Measurements from ENCODE around the gene SPATC1L. TPM values are rescaled to one million over a fixed set of nuclear protein-coding genes. Genes with fewer than 3 reads are reported as not detected.
"Not testable (repeated sequence)": the region's sequence is repeated elsewhere in the genome, so short reads cannot be mapped to it uniquely, and the experiment has no call there.

The SPATC1L gene
- 3.8 and 5.4 TPM in 2 replicates for total RNA-seq (2014; rRNA removed; shearing (Covaris generic); ENCODE audit: low replicate concordance)

DNA sequence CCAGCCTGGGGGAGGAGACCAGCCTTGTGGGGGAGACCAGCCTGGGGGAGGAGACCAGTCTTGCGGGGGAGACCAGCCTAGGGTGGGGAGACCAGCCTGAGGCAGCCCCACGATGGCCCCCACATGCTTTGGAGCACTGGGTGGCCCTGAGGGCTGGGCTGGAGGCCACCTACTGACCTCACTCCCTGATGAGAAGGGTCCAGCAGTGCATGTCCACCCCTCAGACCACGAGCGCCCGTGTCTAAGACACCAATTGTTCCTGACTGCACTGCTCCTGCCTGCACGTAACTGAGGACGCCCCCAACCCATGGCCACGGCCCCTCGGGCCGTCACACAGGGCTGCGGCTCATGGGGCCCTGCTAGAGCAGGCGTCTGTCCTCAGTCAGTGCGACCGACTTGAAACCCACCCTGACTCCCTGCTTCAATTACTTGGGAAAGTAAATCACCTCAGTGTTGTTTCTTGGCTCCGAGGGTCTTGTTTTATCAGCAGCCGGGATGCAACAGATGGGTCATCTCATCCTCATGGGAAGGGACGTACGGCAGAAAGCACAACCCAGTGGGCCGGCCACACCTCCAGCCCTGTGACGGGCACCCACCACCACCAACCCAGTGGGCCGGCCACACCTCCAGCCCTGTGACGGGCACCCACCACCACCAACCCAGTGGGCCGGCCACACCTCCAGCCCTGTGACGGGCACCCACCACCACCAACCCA, at the start of gene SPATC1L:
Gene SPATC1L (minus strand): TSS at position 550 of the 715 bp plus-strand sequence. CDS start 1,643 bp downstream, outside the sequence.
- DNase-seq (ENCODE audit: low read depth) = peak; percentile 67
- in situ Hi-C loops (cut with HindIII; ENCODE audit: low pct_unique_long_range_greater_than_20kb, low sequenced_read_pairs) = no loop called here

GRCh38 chr21:46229923-46230260, 45.6 kb upstream of the SPATC1L start:
- no peak for DNase-seq (ENCODE audit: low read depth)
- in situ Hi-C loops (cut with HindIII; ENCODE audit: low pct_unique_long_range_greater_than_20kb, low sequenced_read_pairs) = no loop called here

- in situ Hi-C loops (cut with HindIII; ENCODE audit: low pct_unique_long_range_greater_than_20kb, low sequenced_read_pairs) = no loop called here
- DNase-seq (ENCODE audit: low read depth) = peak; percentile 25
Observed at GRCh38 chr21:46229133-46229922, 45.1 kb upstream of the SPATC1L start.

GRCh38 chr21:46228345-46229051, 44.2 kb upstream of the SPATC1L start, which contains the start of gene LSS:
Gene LSS, minus strand, starts transcription at chr21:46228774. Its CDS starts 29 bp downstream, at chr21:46228745.
- in situ Hi-C loops (cut with HindIII; ENCODE audit: low pct_unique_long_range_greater_than_20kb, low sequenced_read_pairs) = no loop called here

DNA sequence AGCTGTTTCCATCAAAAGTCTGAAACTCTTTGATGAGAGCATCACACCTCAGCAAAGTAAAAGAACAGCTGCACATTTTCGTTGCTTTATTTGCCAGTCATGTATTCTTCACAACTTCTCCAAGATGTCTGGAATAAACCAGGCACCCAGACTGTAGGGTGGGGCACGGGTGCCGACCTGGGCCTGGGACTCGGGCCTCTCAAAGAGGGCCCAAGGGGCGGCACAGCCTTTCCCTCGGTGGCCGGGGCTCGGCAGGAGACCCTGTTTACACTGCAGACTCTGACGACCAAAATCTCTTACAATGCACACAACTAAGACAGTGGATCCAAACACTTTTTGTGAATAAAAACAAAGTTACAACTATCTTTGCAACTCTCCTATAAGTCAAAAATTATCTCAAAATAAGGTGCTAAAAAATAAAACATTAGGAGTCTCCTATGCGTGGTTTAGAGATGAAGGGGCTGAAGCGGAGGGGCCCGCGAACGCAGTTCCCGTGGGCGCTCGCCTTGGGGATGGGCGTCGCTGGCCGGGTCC, 43.6 kb upstream of the SPATC1L start:
- in situ Hi-C loops (cut with HindIII; ENCODE audit: low pct_unique_long_range_greater_than_20kb, low sequenced_read_pairs) = no loop called here
- DNase-seq (ENCODE audit: low read depth) = no peak

More at GRCh38 chr21:46228345-46229051, 44.2 kb upstream of the SPATC1L start, which contains the start of gene LSS:
- DNase-seq (ENCODE audit: low read depth) = peak; percentile 88

DNA sequence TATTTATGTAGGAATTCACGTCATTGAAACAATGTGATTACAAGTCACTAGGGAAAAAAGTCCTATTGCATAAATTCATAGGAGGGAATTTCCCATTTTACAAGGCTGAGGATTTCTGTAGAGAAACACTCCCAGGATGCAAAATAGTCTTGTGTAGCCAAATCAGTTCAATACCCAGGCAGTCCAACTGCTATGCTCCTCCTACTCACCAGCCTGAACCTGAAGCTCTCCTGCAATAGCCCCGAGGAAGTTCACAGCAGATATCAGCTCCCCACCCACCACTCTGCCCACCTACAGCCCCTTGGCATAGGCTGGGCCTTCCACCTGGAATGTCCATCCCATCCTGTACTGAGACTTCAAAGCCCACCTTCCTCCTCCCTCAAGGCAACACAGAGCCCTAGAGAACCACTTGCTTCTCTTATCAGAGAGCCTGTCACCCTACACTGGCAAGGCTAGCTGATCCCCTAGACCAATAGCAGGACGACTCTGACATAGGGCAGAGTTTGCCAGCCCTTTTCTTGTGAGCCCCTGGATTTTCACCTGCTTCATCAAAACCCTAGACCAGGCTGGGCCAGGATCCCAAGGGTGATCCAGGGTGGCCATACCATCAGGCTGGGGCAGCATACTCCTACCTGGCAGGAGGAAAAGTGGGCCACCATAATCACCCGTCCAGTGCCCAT, 42.8 kb upstream of the SPATC1L start:
- in situ Hi-C loops (cut with HindIII; ENCODE audit: low pct_unique_long_range_greater_than_20kb, low sequenced_read_pairs) = no loop called here
- no peak for DNase-seq (ENCODE audit: low read depth)

DNA sequence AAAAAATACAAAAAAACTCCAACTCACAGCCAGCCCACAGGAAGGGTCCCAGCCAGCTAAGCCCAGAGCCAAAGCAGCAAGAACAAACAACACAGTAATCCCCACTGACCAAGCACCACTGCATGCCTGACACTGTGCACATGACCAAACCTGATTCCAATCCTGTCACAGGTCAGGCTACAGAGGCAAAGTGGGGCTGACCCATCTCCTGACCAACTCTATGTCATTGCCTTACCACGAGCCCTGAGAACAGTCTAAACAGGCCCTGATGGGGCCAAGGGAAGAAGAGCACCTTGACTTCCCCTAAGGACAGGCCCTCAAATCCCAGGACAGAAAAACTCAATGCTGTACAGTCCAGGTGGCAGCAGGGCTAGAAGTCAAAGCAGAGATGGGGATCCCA, 41.9 kb upstream of the SPATC1L start:
- in situ Hi-C loops (cut with HindIII; ENCODE audit: low pct_unique_long_range_greater_than_20kb, low sequenced_read_pairs) = no loop called here

GRCh38 chr21:46223661-46224060, 39.4 kb upstream of the SPATC1L start:
- DNase-seq (ENCODE audit: low read depth); in situ Hi-C loops (cut with HindIII; ENCODE audit: low pct_unique_long_range_greater_than_20kb, low sequenced_read_pairs): not testable (repeated sequence)

More for the DNA sequence above, 41.9 kb upstream of the SPATC1L start:
- no peak for DNase-seq (ENCODE audit: low read depth)

- no peak for DNase-seq (ENCODE audit: low read depth)
- in situ Hi-C loops (cut with HindIII; ENCODE audit: low pct_unique_long_range_greater_than_20kb, low sequenced_read_pairs) = no loop called here
Observed at GRCh38 chr21:46223217-46223616, 39.0 kb upstream of the SPATC1L start.

GRCh38 chr21:46222436-46223116, 38.3 kb upstream of the SPATC1L start:
- in situ Hi-C loops (cut with HindIII; ENCODE audit: low pct_unique_long_range_greater_than_20kb, low sequenced_read_pairs) = no loop called here
- no peak for DNase-seq (ENCODE audit: low read depth)

DNA sequence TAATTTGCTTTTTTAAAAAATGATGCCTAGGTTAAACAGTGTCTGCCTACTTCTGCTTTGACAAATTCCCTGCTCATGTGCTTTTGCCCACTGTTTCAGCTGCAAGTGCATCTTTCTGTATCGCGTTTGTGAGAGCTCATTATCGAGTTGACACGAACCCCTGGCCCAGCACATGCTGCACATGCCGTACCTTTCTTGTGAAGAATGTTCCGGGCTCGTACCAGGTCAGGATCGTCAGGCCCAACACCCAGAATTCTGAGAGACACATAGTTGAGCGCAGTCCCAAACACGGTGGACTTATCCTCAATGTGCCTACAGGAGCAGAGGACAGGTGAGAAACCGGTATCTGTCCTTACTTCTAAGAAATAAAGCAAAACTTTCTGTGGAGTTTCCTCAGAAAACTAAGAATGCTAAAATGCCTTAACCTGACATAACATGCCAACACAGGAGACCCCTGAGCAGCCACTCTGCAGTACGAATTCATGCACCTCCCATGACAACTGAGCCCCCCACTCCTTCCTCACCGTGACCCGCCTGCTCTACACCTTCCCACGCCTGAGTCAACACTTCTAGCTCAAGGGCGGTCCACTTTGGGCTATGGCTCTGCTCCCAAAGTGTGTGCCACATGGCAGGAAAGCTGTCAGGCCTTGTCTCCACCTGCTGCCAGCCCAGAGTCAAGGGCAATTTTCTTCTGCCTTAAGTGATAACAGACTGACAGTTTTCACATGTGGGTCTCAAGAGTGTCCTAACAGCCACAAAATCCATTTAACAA, 37.6 kb upstream of the SPATC1L start:
- no peak for DNase-seq (ENCODE audit: low read depth)
- in situ Hi-C loops (cut with HindIII; ENCODE audit: low pct_unique_long_range_greater_than_20kb, low sequenced_read_pairs) = no loop called here

DNA sequence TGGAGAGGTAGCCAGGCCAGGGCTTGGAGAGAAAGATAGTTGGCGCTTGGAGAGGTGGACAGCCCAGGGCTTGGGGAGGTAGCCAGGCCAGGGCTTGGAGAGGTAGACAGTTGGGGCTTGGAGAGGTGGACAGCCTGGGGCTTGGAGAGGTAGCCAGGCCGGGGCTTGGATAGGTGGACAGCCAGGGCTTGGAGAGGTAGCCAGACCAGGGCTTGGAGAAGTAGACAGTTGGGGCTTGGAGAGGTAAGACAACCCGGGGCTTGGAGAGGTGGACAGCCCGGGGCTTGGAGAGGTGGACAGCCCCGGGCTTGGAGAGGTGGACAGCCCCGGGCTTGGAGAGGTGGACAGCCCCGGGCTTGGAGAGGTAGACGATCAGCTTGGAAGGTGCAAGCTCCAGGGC, 36.6 kb upstream of the SPATC1L start:
- DNase-seq (ENCODE audit: low read depth) = no peak
- in situ Hi-C loops (cut with HindIII; ENCODE audit: low pct_unique_long_range_greater_than_20kb, low sequenced_read_pairs) = no loop called here

- in situ Hi-C loops (cut with HindIII; ENCODE audit: low pct_unique_long_range_greater_than_20kb, low sequenced_read_pairs) = no loop called here
- DNase-seq (ENCODE audit: low read depth) = no peak
Observed at GRCh38 chr21:46220275-46220810, 36.1 kb upstream of the SPATC1L start.

DNA sequence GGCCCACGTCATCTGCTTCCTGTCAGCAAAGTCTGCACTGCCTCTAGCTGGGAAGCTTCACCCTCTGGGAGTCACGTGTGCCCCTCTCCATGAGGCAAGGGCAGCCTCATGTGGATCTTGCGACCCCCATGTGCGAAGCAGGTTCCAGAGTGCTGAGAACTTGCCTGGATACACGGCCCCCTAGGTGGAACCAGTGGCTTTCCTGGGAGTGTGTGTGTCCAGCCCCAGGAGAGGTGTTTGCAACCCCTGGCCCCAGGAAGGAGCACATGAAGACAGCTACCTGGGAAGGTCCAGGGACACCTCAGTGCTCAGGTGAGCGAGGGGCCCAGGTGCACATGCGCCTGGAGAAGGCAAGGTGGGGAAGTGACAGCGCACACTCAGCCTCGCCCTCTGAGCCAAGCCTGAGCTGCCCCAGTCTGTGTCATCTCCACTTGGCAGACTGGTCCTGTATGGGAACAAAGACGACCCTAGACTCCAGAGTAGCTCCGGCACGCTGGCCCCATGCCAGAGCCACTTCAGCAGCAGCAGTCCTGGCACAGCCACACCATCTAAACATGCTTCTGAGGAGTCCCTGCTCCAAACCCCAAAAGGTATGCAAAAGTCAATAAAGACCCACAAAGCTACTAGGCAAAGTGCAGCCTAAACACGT, 35.5 kb upstream of the SPATC1L start:
- no peak for DNase-seq (ENCODE audit: low read depth)
- in situ Hi-C loops (cut with HindIII; ENCODE audit: low pct_unique_long_range_greater_than_20kb, low sequenced_read_pairs) = no loop called here

DNA sequence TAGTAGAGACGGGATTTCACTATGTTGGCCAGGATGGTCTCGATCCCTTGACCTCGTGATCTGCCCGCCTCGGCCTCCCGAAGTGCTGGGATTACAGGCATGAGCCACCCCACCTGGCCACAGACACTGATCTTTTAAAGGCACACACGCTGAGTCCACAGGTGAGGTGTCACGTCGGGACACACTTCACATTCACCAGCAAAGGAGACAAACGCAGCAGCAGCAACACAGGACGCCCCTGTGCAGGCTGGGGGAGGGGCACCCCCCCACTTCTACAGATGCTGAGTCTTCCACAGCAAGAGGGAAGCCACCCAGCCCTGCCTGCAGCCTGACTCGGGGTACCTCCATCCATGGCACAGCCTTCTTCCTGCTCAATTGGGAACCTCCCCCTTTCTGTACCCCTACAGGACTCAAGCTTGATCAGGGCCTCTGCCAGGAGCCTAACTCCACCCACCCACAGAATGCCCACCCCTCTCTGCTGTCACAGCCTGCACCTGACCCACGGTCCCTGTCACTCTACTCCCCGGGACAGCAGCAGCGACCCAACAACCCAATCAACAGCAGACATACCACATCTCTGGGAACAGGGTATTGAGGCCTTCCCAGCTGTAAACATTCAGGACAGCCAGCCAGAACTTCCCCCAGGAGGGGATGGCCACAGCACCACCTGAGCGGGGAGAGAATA, 34.8 kb upstream of the SPATC1L start:
- in situ Hi-C loops (cut with HindIII; ENCODE audit: low pct_unique_long_range_greater_than_20kb, low sequenced_read_pairs) = no loop called here
- DNase-seq (ENCODE audit: low read depth) = no peak
